ENCODE measurements around the gene HACD1. TPM values are rescaled to one million over a fixed set of nuclear protein-coding genes. Genes with fewer than 3 reads are reported as not detected.

The HACD1 gene
- total and polyA plus RNA-seq, 2 donors (not counting 1 experiment from before 2014, with no cell fraction given), result 37.7 to 53.4 TPM

DNA sequence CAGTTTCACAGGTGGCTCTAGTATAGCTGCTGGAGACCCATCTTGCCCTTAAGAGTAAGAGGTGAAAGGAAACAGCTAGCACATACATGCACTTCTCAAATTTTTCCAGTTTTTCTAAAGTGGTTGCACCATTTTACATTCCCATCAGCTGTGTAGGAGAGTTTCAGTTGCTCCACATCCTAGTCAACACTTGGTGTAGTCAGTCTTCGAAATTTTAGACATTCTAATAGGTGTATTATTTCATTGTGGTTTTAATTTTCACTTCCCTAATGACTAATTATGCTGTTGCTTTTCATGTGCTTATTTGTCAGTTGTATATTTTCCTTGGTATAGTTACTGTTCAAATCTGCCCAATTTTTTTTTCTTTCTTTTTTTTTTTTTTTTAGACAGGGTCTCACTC, 9.5 kb upstream of the HACD1 start:
- Histone ChIP-seq H3K79me2 (ENCODE audit: control insufficient read depth, insufficient read depth, low read length) (no peaks in the 10 kb centered on the region), H3K27me3 (ENCODE audit: control insufficient read depth, insufficient read depth, low read length) (peaks cover 2% of the 10 kb centered on the region), H3K36me3 (ENCODE audit: control insufficient read depth, insufficient read depth, low read length) (no peaks in the 10 kb centered on the region), H4K20me1 (ENCODE audit: control insufficient read depth, extremely low read depth, insufficient read depth, low read length) (no peaks in the 10 kb centered on the region), H2AFZ (ENCODE audit: low read length) (no peak overlapping the region), H3K4me2 (ENCODE audit: extremely low read depth, insufficient read depth, low read length) (no peak overlapping the region), H3K9me3 (ENCODE audit: control insufficient read depth, insufficient read depth, low read depth, low read length) (no peaks in the 10 kb centered on the region), H3K4me3 (replicated peaks in 1 of 4; ENCODE audit: control extremely low read depth in 1 of 4, insufficient read depth in 1 of 4, low read depth in 3 of 4, low read length in 4 of 4) (no peak overlapping the region), H3K27ac (ENCODE audit: insufficient read depth, low read length) (no peak overlapping the region), H3K9ac (ENCODE audit: insufficient read depth, low read length) (no peak overlapping the region), H3K4me1 (ENCODE audit: control insufficient read depth, extremely low read depth, insufficient read depth, low read length) (no peaks in the 10 kb centered on the region)
- no peak for DNase-seq (ENCODE audit: low read depth in 2 of 2)
- TF ChIP-seq CTCF (conservative IDR thresholded peaks at IDR 0.05 in 1 of 2, IDR thresholded peaks at IDR 0.05 in 1 of 2; ENCODE audit: low read depth in 1 of 2, low read length in 2 of 2), result no peak
- TF ChIP-seq EZH2 (IDR thresholded peaks at IDR 0.05; ENCODE audit: low read length, missing control alignments), result no peak

GRCh38 chr10:17624996-17625395, 7.8 kb upstream of the HACD1 start:
- Histone ChIP-seq H3K79me2 (ENCODE audit: control insufficient read depth, insufficient read depth, low read length) (no peaks in the 10 kb centered on the region), H3K4me1 (ENCODE audit: control insufficient read depth, extremely low read depth, insufficient read depth, low read length) (no peaks in the 10 kb centered on the region), H3K4me3 (replicated peaks in 1 of 4; ENCODE audit: control extremely low read depth in 1 of 4, insufficient read depth in 1 of 4, low read depth in 3 of 4, low read length in 4 of 4) (no peak overlapping the region), H3K4me2 (ENCODE audit: extremely low read depth, insufficient read depth, low read length) (no peak overlapping the region), H4K20me1 (ENCODE audit: control insufficient read depth, extremely low read depth, insufficient read depth, low read length) (no peaks in the 10 kb centered on the region), H3K36me3 (ENCODE audit: control insufficient read depth, insufficient read depth, low read length) (no peaks in the 10 kb centered on the region), H3K9me3 (ENCODE audit: control insufficient read depth, insufficient read depth, low read depth, low read length) (no peaks in the 10 kb centered on the region), H3K27me3 (ENCODE audit: control insufficient read depth, insufficient read depth, low read length) (peaks cover 2% of the 10 kb centered on the region), H3K9ac (ENCODE audit: insufficient read depth, low read length) (no peak overlapping the region), H2AFZ (ENCODE audit: low read length) (no peak overlapping the region), H3K27ac (ENCODE audit: insufficient read depth, low read length) (no peak overlapping the region)
- TF ChIP-seq CTCF (conservative IDR thresholded peaks at IDR 0.05 in 1 of 2, IDR thresholded peaks at IDR 0.05 in 1 of 2; ENCODE audit: low read depth in 1 of 2, low read length in 2 of 2) (no peak), EZH2 (IDR thresholded peaks at IDR 0.05; ENCODE audit: low read length, missing control alignments) (no peak)
- DNase-seq (ENCODE audit: low read depth in 2 of 2), result no peak

DNA sequence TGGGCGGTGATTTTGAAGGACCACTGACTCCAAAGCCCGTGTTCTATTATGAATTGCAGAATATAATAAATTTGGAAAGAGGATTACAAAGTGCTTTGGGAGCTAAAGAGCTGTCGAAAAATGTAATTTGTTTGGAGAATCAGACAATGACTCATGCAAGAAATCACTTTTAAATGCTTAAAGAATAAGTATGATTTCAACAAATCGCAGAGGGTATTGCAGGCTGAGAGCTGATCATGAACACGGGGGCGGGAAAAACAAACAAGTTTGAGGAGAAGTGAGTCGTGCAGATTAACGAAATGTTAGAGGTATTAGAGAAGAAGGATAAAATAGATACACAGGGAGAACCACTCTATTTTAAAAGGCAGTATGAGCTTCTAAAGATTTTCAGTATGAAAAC, 4.9 kb upstream of the HACD1 start:
- peak in 1 of 2 donors; percentile 31 for DNase-seq (ENCODE audit: low read depth in 2 of 2)
- H3K36me3 ChIP-seq (ENCODE audit: control insufficient read depth, insufficient read depth, low read length), result no peaks in the 10 kb centered on the region
- no peak overlapping the region for H3K27ac ChIP-seq (ENCODE audit: insufficient read depth, low read length)
- no peak overlapping the region for H3K9ac ChIP-seq (ENCODE audit: insufficient read depth, low read length)
- H3K4me3 ChIP-seq (replicated peaks in 1 of 4; ENCODE audit: control extremely low read depth in 1 of 4, insufficient read depth in 1 of 4, low read depth in 3 of 4, low read length in 4 of 4), result no peak overlapping the region
- peaks cover 2% of the 10 kb centered on the region for H3K27me3 ChIP-seq (ENCODE audit: control insufficient read depth, insufficient read depth, low read length)
- no peaks in the 10 kb centered on the region for H4K20me1 ChIP-seq (ENCODE audit: control insufficient read depth, extremely low read depth, insufficient read depth, low read length)
- H2AFZ ChIP-seq (ENCODE audit: low read length), result no peak overlapping the region
- no peaks in the 10 kb centered on the region for H3K79me2 ChIP-seq (ENCODE audit: control insufficient read depth, insufficient read depth, low read length)
- TF ChIP-seq EZH2 (IDR thresholded peaks at IDR 0.05; ENCODE audit: low read length, missing control alignments) (no peak), CTCF (conservative IDR thresholded peaks at IDR 0.05 in 1 of 2, IDR thresholded peaks at IDR 0.05 in 1 of 2; ENCODE audit: low read depth in 1 of 2, low read length in 2 of 2) (no peak)
- no peaks in the 10 kb centered on the region for H3K4me1 ChIP-seq (ENCODE audit: control insufficient read depth, extremely low read depth, insufficient read depth, low read length)
- no peak overlapping the region for H3K4me2 ChIP-seq (ENCODE audit: extremely low read depth, insufficient read depth, low read length)
- no peaks in the 10 kb centered on the region for H3K9me3 ChIP-seq (ENCODE audit: control insufficient read depth, insufficient read depth, low read depth, low read length)

Data from fibroblast of lung (primary cell).